Measurements from ENCODE around the gene PACRG. TPM values are rescaled to one million over a fixed set of nuclear protein-coding genes. Genes with fewer than 3 reads are reported as not detected.

Gene PACRG
- total and polyA plus RNA-seq, 2 experiments from 2014 or later = 0.17 to 0.68 TPM

DNA sequence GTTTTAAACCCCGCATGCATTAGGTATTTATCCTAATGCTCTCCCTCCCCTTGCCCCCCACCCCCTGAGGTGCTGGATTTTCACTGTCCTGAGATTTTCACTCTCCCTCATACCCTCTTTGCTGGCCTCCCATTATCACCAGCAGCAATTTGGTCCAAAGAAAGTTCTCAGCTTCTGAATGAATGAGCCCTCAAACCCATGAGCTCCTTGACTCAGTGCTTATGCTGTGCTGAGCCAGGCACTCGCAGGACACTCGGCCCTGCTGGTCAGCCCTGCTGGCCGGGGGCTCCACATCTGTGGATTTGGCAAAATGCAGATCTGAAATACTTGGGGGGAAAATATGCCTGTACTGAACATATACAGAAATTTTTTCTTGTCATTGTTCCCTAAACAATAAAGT is 533.6 kb downstream of the PACRG start:
- no peak for ATAC-seq
- Histone ChIP-seq H3K4me2 (peak overlapping the region; percentile 69), H3K4me1 (ENCODE audit: insufficient read depth) (peaks cover 24% of the 10 kb centered on the region), H2AFZ (peak overlapping the region; percentile 67; the same call in 1 of the 2 replicates), H3K79me2 (replicated peaks; ENCODE audit: insufficient read depth) (no peaks in the 10 kb centered on the region), H3K27ac (ENCODE audit: low read depth) (peak overlapping the region; percentile 78), H3K36me3 (ENCODE audit: insufficient read depth) (no peaks in the 10 kb centered on the region), H3F3A (replicated peaks; ENCODE audit: low read depth) (peaks cover 12% of the 10 kb centered on the region), H3K9me2 (ENCODE audit: insufficient read depth) (peaks cover 11% of the 10 kb centered on the region), H4K20me1 (replicated peaks; ENCODE audit: insufficient read depth) (no peaks in the 10 kb centered on the region), H3K27me3 (ENCODE audit: insufficient read depth) (peaks cover 37% of the 10 kb centered on the region), H3K4me3 (peak overlapping the region; percentile 41)
- H3K27me3 Mint-ChIP-seq (ENCODE audit: insufficient read depth, low read depth, poor library complexity) = peaks cover 28% of the 10 kb centered on the region
- no peak for DNase-seq (ENCODE audit: low spot score)
- H3K36me3 Mint-ChIP-seq (ENCODE audit: low read depth) = peaks cover 9% of the 10 kb centered on the region; the same call in 2 of the 3 replicates
- H3K4me3 Mint-ChIP-seq = peak overlapping the region; percentile 64
- TF ChIP-seq, protein P1, sequence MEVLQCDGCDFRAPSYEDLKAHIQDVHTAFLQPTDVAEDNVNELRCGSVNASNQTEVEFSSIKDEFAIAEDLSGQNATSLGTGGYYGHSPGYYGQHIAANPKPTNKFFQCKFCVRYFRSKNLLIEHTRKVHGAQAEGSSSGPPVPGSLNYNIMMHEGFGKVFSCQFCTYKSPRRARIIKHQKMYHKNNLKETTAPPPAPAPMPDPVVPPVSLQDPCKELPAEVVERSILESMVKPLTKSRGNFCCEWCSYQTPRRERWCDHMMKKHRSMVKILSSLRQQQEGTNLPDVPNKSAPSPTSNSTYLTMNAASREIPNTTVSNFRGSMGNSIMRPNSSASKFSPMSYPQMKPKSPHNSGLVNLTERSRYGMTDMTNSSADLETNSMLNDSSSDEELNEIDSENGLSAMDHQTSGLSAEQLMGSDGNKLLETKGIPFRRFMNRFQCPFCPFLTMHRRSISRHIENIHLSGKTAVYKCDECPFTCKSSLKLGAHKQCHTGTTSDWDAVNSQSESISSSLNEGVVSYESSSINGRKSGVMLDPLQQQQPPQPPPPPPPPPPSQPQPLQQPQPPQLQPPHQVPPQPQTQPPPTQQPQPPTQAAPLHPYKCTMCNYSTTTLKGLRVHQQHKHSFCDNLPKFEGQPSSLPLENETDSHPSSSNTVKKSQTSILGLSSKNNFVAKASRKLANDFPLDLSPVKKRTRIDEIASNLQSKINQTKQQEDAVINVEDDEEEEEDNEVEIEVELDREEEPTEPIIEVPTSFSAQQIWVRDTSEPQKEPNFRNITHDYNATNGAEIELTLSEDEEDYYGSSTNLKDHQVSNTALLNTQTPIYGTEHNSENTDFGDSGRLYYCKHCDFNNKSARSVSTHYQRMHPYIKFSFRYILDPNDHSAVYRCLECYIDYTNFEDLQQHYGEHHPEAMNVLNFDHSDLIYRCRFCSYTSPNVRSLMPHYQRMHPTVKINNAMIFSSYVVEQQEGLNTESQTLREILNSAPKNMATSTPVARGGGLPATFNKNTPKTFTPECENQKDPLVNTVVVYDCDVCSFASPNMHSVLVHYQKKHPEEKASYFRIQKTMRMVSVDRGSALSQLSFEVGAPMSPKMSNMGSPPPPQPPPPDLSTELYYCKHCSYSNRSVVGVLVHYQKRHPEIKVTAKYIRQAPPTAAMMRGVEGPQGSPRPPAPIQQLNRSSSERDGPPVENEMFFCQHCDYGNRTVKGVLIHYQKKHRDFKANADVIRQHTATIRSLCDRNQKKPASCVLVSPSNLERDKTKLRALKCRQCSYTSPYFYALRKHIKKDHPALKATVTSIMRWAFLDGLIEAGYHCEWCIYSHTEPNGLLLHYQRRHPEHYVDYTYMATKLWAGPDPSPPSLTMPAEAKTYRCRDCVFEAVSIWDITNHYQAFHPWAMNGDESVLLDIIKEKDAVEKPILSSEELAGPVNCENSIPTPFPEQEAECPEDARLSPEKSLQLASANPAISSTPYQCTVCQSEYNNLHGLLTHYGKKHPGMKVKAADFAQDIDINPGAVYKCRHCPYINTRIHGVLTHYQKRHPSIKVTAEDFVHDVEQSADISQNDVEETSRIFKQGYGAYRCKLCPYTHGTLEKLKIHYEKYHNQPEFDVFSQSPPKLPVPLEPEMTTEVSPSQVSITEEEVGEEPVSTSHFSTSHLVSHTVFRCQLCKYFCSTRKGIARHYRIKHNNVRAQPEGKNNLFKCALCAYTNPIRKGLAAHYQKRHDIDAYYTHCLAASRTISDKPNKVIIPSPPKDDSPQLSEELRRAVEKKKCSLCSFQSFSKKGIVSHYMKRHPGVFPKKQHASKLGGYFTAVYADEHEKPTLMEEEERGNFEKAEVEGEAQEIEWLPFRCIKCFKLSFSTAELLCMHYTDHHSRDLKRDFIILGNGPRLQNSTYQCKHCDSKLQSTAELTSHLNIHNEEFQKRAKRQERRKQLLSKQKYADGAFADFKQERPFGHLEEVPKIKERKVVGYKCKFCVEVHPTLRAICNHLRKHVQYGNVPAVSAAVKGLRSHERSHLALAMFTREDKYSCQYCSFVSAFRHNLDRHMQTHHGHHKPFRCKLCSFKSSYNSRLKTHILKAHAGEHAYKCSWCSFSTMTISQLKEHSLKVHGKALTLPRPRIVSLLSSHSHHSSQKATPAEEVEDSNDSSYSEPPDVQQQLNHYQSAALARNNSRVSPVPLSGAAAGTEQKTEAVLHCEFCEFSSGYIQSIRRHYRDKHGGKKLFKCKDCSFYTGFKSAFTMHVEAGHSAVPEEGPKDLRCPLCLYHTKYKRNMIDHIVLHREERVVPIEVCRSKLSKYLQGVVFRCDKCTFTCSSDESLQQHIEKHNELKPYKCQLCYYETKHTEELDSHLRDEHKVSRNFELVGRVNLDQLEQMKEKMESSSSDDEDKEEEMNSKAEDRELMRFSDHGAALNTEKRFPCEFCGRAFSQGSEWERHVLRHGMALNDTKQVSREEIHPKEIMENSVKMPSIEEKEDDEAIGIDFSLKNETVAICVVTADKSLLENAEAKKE (CRISPR knock-in tag; IDR thresholded peaks at IDR 0.05) = no peak
- TF ChIP-seq, protein P2, sequence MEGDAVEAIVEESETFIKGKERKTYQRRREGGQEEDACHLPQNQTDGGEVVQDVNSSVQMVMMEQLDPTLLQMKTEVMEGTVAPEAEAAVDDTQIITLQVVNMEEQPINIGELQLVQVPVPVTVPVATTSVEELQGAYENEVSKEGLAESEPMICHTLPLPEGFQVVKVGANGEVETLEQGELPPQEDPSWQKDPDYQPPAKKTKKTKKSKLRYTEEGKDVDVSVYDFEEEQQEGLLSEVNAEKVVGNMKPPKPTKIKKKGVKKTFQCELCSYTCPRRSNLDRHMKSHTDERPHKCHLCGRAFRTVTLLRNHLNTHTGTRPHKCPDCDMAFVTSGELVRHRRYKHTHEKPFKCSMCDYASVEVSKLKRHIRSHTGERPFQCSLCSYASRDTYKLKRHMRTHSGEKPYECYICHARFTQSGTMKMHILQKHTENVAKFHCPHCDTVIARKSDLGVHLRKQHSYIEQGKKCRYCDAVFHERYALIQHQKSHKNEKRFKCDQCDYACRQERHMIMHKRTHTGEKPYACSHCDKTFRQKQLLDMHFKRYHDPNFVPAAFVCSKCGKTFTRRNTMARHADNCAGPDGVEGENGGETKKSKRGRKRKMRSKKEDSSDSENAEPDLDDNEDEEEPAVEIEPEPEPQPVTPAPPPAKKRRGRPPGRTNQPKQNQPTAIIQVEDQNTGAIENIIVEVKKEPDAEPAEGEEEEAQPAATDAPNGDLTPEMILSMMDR (conservative IDR thresholded peaks at IDR 0.05; ENCODE audit: low read depth in 2 of 2) = no peak
- TF ChIP-seq ZNF114 (CRISPR knock-in tag; IDR thresholded peaks at IDR 0.05) (no peak), CREB1 (CRISPR knock-in tag; IDR thresholded peaks at IDR 0.05; ENCODE audit: low read depth) (no peak), EZH2phosphoT487 (IDR thresholded peaks at IDR 0.05; ENCODE audit: unreplicated experiment) (no peak)
- peaks cover 54% of the 10 kb centered on the region for H3K4me1 Mint-ChIP-seq
- peaks cover 12% of the 10 kb centered on the region; the same call in 1 of the 3 replicates for H3K9me3 Mint-ChIP-seq
- H3K27ac Mint-ChIP-seq = no peak overlapping the region
